Neural crest cell (in vitro differentiated cells): ENCODE results near the gene PEAK1. TPM values are rescaled to one million over a fixed set of nuclear protein-coding genes. Genes with fewer than 3 reads are reported as not detected.

Experiments used
- DNase-seq: peaks from one replicate; pipeline ENCODE4 v3.0.0; 2021; ENCODE audit warnings: low read depth, mixed read lengths, low spot score
- H3K27ac Mint-ChIP-seq: one replicate; pipeline ENCODE4 v1.8.0; 2021; ENCODE audit warnings: mild to moderate bottlenecking, mixed read lengths; ENCODE audit not compliant: unreplicated experiment
- H3K27me3 Mint-ChIP-seq: 2 replicates; pipeline ENCODE4 v1.8.0; 2021; ENCODE audit warnings: low read depth, mild to moderate bottlenecking, mixed read lengths
- H3K36me3 Mint-ChIP-seq: 2 replicates; pipeline ENCODE4 v1.8.0; 2021; ENCODE audit warnings: low read depth, mild to moderate bottlenecking, mixed read lengths
- H3K4me1 Mint-ChIP-seq: 2 replicates; pipeline ENCODE4 v1.8.0; 2021; ENCODE audit warnings: mixed read lengths
- H3K4me3 Mint-ChIP-seq: one replicate; pipeline ENCODE4 v1.8.0; 2021; ENCODE audit warnings: mild to moderate bottlenecking, mixed read lengths
- H3K9me3 Mint-ChIP-seq: 2 replicates; pipeline ENCODE4 v1.8.0; 2021; ENCODE audit warnings: mixed read lengths
- CTCF ChIP-seq: fragments of 200-600 bp; sonication (generic); conservative IDR thresholded peaks from 2 replicates; pipeline ENCODE4 v1.5.0; 2021; ENCODE audit warnings: antibody characterized with exemption, mild to moderate bottlenecking
- total RNA-seq: library from RNA; stranded (reverse); gene quantifications from 2 replicates; pipeline ENCODE4 v1.2.1, GENCODE V29; 2021

PEAK1 gene
- total RNA-seq, 1 donor from 2014 or later, result 26.0 TPM

GRCh38 chr15:77209221-77209620 lies 210.7 kb downstream of the PEAK1 start:
- H3K4me1 Mint-ChIP-seq, result no peaks in the 10 kb centered on the region
- H3K36me3 Mint-ChIP-seq, result peaks cover 9% of the 10 kb centered on the region
- H3K27ac Mint-ChIP-seq, result no peak overlapping the region
- no peak for TF ChIP-seq CTCF
- no peak overlapping the region for H3K4me3 Mint-ChIP-seq
- no peak for DNase-seq
- H3K27me3 Mint-ChIP-seq, result no peaks in the 10 kb centered on the region
- peaks cover 8% of the 10 kb centered on the region for H3K9me3 Mint-ChIP-seq

GRCh38 chr15:77208241-77208640 lies 211.7 kb downstream of the PEAK1 start:
- no peak for DNase-seq
- Mint-ChIP-seq H3K4me1 (no peaks in the 10 kb centered on the region), H3K36me3 (peaks cover 9% of the 10 kb centered on the region), H3K4me3 (no peak overlapping the region), H3K9me3 (peaks cover 8% of the 10 kb centered on the region), H3K27ac (no peak overlapping the region), H3K27me3 (no peaks in the 10 kb centered on the region)
- no peak for TF ChIP-seq CTCF

- peaks cover 20% of the 10 kb centered on the region for H3K36me3 Mint-ChIP-seq
- TF ChIP-seq CTCF, result no peak
- H3K27me3 Mint-ChIP-seq, result no peaks in the 10 kb centered on the region
- no peak overlapping the region for H3K4me3 Mint-ChIP-seq
- no peak overlapping the region for H3K27ac Mint-ChIP-seq
- no peaks in the 10 kb centered on the region for H3K4me1 Mint-ChIP-seq
- DNase-seq, result no peak
- H3K9me3 Mint-ChIP-seq, result peaks cover 7% of the 10 kb centered on the region
These were observed 218.2 kb downstream of the PEAK1 start for GRCh38 chr15:77201665-77202064.

GRCh38 chr15:77196381-77196780 lies 223.5 kb downstream of the PEAK1 start:
- peaks cover 5% of the 10 kb centered on the region for H3K9me3 Mint-ChIP-seq
- H3K27me3 Mint-ChIP-seq, result no peaks in the 10 kb centered on the region
- H3K4me1 Mint-ChIP-seq, result peaks cover 13% of the 10 kb centered on the region
- no peak overlapping the region for H3K27ac Mint-ChIP-seq
- TF ChIP-seq CTCF, result no peak
- H3K4me3 Mint-ChIP-seq, result no peak overlapping the region
- peaks cover 17% of the 10 kb centered on the region for H3K36me3 Mint-ChIP-seq
- no peak for DNase-seq

GRCh38 chr15:77195586-77195985 lies 224.3 kb downstream of the PEAK1 start:
- Mint-ChIP-seq H3K36me3 (peaks cover 17% of the 10 kb centered on the region), H3K9me3 (peaks cover 5% of the 10 kb centered on the region), H3K27ac (no peak overlapping the region), H3K4me1 (peaks cover 13% of the 10 kb centered on the region), H3K27me3 (no peaks in the 10 kb centered on the region), H3K4me3 (no peak overlapping the region)
- DNase-seq, result no peak
- TF ChIP-seq CTCF, result no peak

GRCh38 chr15:77192451-77192850 lies 227.5 kb downstream of the PEAK1 start:
- no peak overlapping the region for H3K4me3 Mint-ChIP-seq
- TF ChIP-seq CTCF, result no peak
- no peak overlapping the region for H3K27ac Mint-ChIP-seq
- H3K4me1 Mint-ChIP-seq, result peaks cover 13% of the 10 kb centered on the region
- no peaks in the 10 kb centered on the region for H3K9me3 Mint-ChIP-seq
- no peaks in the 10 kb centered on the region for H3K27me3 Mint-ChIP-seq
- no peaks in the 10 kb centered on the region for H3K36me3 Mint-ChIP-seq
- DNase-seq, result no peak
